ENCODE results near the gene RPH3AL.
"Not testable (repeated sequence)": the region's sequence is repeated elsewhere in the genome, so short reads cannot be mapped to it uniquely, and the experiment has no call there.

The RPH3AL gene

GRCh38 chr17:320139-320538 lies 32.5 kb downstream of the RPH3AL start (continued):
- TF ChIP-seq RARB (CRISPR knock-in tag; IDR thresholded peaks at IDR 0.05) (no peak), ZNF565 (CRISPR knock-in tag; conservative IDR thresholded peaks at IDR 0.05; ENCODE audit: low read depth) (no peak)

GRCh38 chr17:319266-319665 lies 33.3 kb downstream of the RPH3AL start:
- TF ChIP-seq PATZ1 (CRISPR knock-in tag; IDR thresholded peaks at IDR 0.05; ENCODE audit: borderline replicate concordance) (no peak), ISL1 (CRISPR knock-in tag; IDR thresholded peaks at IDR 0.05) (no peak), ZC3H10 (CRISPR knock-in tag; IDR thresholded peaks at IDR 0.05) (no peak)
- no peak for ATAC-seq

- ATAC-seq, result not testable (repeated sequence)
These were observed 35.5 kb downstream of the RPH3AL start for GRCh38 chr17:317070-317469.

- ATAC-seq, result not testable (repeated sequence)
These were observed 37.2 kb downstream of the RPH3AL start for GRCh38 chr17:315399-315798.

- ATAC-seq, result not testable (repeated sequence)
These were observed 38.0 kb downstream of the RPH3AL start for GRCh38 chr17:314614-314944.

GRCh38 chr17:313911-314613 lies 38.5 kb downstream of the RPH3AL start:
- ATAC-seq, result no peak
- no peak for TF ChIP-seq ZNF565 (CRISPR knock-in tag; conservative IDR thresholded peaks at IDR 0.05; ENCODE audit: low read depth)
- no peak for TF ChIP-seq RARB (CRISPR knock-in tag; IDR thresholded peaks at IDR 0.05)
- no peak for TF ChIP-seq PATZ1 (CRISPR knock-in tag; IDR thresholded peaks at IDR 0.05; ENCODE audit: borderline replicate concordance)
- no peak for TF ChIP-seq BACH2 (CRISPR knock-in tag; IDR thresholded peaks at IDR 0.05; ENCODE audit: borderline replicate concordance)
- no peak for TF ChIP-seq ZNF8 (CRISPR knock-in tag; IDR thresholded peaks at IDR 0.05)
- no peak for TF ChIP-seq ZFP30 (CRISPR knock-in tag; IDR thresholded peaks at IDR 0.05)
- no peak for TF ChIP-seq ESRRG (CRISPR knock-in tag; IDR thresholded peaks at IDR 0.05)
- TF ChIP-seq PPARA (CRISPR knock-in tag; IDR thresholded peaks at IDR 0.05; ENCODE audit: borderline replicate concordance), result no peak
- TF ChIP-seq ISL1 (CRISPR knock-in tag; IDR thresholded peaks at IDR 0.05), result no peak
- TF ChIP-seq OSR1 (CRISPR knock-in tag; IDR thresholded peaks at IDR 0.05), result no peak
- no peak for TF ChIP-seq ZNF70 (CRISPR knock-in tag; IDR thresholded peaks at IDR 0.05)
- no peak for TF ChIP-seq TOX (CRISPR knock-in tag; IDR thresholded peaks at IDR 0.05; ENCODE audit: borderline replicate concordance)
- TF ChIP-seq ZFP3 (CRISPR knock-in tag; IDR thresholded peaks at IDR 0.05), result no peak
- no peak for TF ChIP-seq CSDC2 (CRISPR knock-in tag; IDR thresholded peaks at IDR 0.05)

- no peak for TF ChIP-seq TCF4 (CRISPR knock-in tag; IDR thresholded peaks at IDR 0.05; ENCODE audit: borderline replicate concordance)
- no peak for TF ChIP-seq CSRNP3 (CRISPR knock-in tag; IDR thresholded peaks at IDR 0.05)
- no peak for TF ChIP-seq ZNF565 (CRISPR knock-in tag; conservative IDR thresholded peaks at IDR 0.05; ENCODE audit: low read depth)
- no peak for TF ChIP-seq ESRRG (CRISPR knock-in tag; IDR thresholded peaks at IDR 0.05)
- no peak for TF ChIP-seq PPARA (CRISPR knock-in tag; IDR thresholded peaks at IDR 0.05; ENCODE audit: borderline replicate concordance)
- TF ChIP-seq ISL1 (CRISPR knock-in tag; IDR thresholded peaks at IDR 0.05), result no peak
- TF ChIP-seq PATZ1 (CRISPR knock-in tag; IDR thresholded peaks at IDR 0.05; ENCODE audit: borderline replicate concordance), result no peak
- TF ChIP-seq CSDC2 (CRISPR knock-in tag; IDR thresholded peaks at IDR 0.05), result no peak
- TF ChIP-seq POU6F1 (CRISPR knock-in tag; IDR thresholded peaks at IDR 0.05; ENCODE audit: borderline replicate concordance, low read depth), result no peak
- TF ChIP-seq ZNF70 (CRISPR knock-in tag; IDR thresholded peaks at IDR 0.05), result no peak
- no peak for TF ChIP-seq GLIS3 (CRISPR knock-in tag; IDR thresholded peaks at IDR 0.05)
- TF ChIP-seq SNAI2 (CRISPR knock-in tag; IDR thresholded peaks at IDR 0.05), result no peak
- TF ChIP-seq OSR1 (CRISPR knock-in tag; IDR thresholded peaks at IDR 0.05), result no peak
- TF ChIP-seq TOX (CRISPR knock-in tag; IDR thresholded peaks at IDR 0.05; ENCODE audit: borderline replicate concordance), result no peak
- TF ChIP-seq ZFP3 (CRISPR knock-in tag; IDR thresholded peaks at IDR 0.05), result no peak
- TF ChIP-seq CREB5 (CRISPR knock-in tag; IDR thresholded peaks at IDR 0.05; ENCODE audit: low read depth), result no peak
- ATAC-seq, result no peak
These were observed 39.4 kb downstream of the RPH3AL start for GRCh38 chr17:313231-313630.
